B cell (primary cell): ENCODE results near the gene MAN1A2. TPM values are rescaled to one million over a fixed set of nuclear protein-coding genes. Genes with fewer than 3 reads are reported as not detected.

ENCODE experiments used
- ATAC-seq: fragments of 200-7000 bp; cut with Tn5 transposase; one replicate; pipeline ENCODE4 v1.10.0; 2021; ENCODE audit warnings: low read depth, mild to moderate bottlenecking, moderate number of reproducible peaks, moderate library complexity
- CTCF ChIA-PET: fragments of 350-600 bp; sonication (Branson Sonifier 250); formaldehyde crosslinking; loops from one replicate; lab custom pipeline; 2021; ENCODE audit warnings: antibody characterized with exemption, inconsistent platforms; lab: Charles Lee
- POLR2A ChIA-PET: fragments of 350-600 bp; sonication (Branson Sonifier 250); formaldehyde crosslinking; loops from one replicate; lab custom pipeline; 2021; ENCODE audit warnings: antibody characterized with exemption; lab: Charles Lee
- DNase-seq: peaks from one replicate; pipeline ENCODE4 v3.0.0; 2013
- H2AFZ ChIP-seq: 2 replicates; pipeline ENCODE4 v1.6.1; 2012; ENCODE audit warnings: mild to moderate bottlenecking, low read depth, low read length; ENCODE audit not compliant: insufficient read depth, poor library complexity, severe bottlenecking
- H3K27ac ChIP-seq, 2 donors: 1 replicate in 1 of 2; 2 replicates in 1 of 2; pipeline ENCODE4 v1.5.1; 2012 to 2013; ENCODE audit warnings: low read length in 2 of 2, mild to moderate bottlenecking in 2 of 2, moderate library complexity in 1 of 2
- H3K27me3 ChIP-seq, 4 experiments: fragments of 200-600 bp in 1 of 4; sonication (generic) in 1 of 4; replicated peaks in 1 of 4; 1 replicate in 2 of 4; 2 replicates in 2 of 4; pipeline versions ENCODE4 v1.6.1 to v1.7.0; 2013 to 2016; ENCODE audit warnings: low read length in 3 of 4, mild to moderate bottlenecking in 2 of 4, mixed read lengths in 1 of 4, moderate library complexity in 1 of 4; ENCODE audit not compliant: insufficient read depth in 4 of 4, control insufficient read depth in 3 of 4; ENCODE audit errors: control extremely low read depth in 1 of 4
- H3K36me3 ChIP-seq, 2 experiments: replicated peaks in 1 of 2; 1 replicate in 1 of 2; 2 replicates in 1 of 2; pipeline versions ENCODE4 v1.6.1 to v1.7.1; 2013; ENCODE audit warnings: low read length in 1 of 2; ENCODE audit not compliant: insufficient read depth in 2 of 2, control insufficient read depth in 1 of 2; ENCODE audit errors: control extremely low read depth in 1 of 2, extremely low read depth in 1 of 2
- H3K4me1 ChIP-seq, 2 donors: fragments of 200-600 bp in 1 of 2; sonication (generic) in 1 of 2; 1 replicate in 1 of 2; 2 replicates in 1 of 2; pipeline versions ENCODE4 v1.5.1 to v1.6.1; 2013 to 2017; ENCODE audit warnings: low read length in 2 of 2; ENCODE audit not compliant: control insufficient read depth in 2 of 2, insufficient read depth in 2 of 2
- H3K4me2 ChIP-seq: replicated peaks from 2 replicates; pipeline ENCODE3; 2012; ENCODE audit warnings: mild to moderate bottlenecking, low read depth, low read length; ENCODE audit not compliant: poor library complexity, severe bottlenecking
- H3K4me3 ChIP-seq, 5 experiments: fragments of 200-600 bp in 1 of 5; sonication (generic) in 1 of 5; 1 replicate in 3 of 5; 2 replicates in 2 of 5; pipeline versions ENCODE4 v1.5.1 to v1.7.0; 2011 to 2016; ENCODE audit warnings: low read length in 4 of 5, mild to moderate bottlenecking in 4 of 5, low read depth in 2 of 5, control low read depth in 1 of 5, moderate library complexity in 1 of 5; ENCODE audit not compliant: insufficient read depth in 1 of 5; ENCODE audit errors: control extremely low read depth in 1 of 5, extremely low read depth in 1 of 5
- H3K79me2 ChIP-seq: fragments of 200-600 bp; sonication (generic); one replicate; pipeline ENCODE4 v1.6.0; 2016; ENCODE audit warnings: low read length; ENCODE audit not compliant: control insufficient read depth, insufficient read depth
- H3K9ac ChIP-seq: fragments of 200-600 bp; sonication (generic); 2 replicates; pipeline ENCODE4 v1.6.1; 2017; ENCODE audit warnings: mild to moderate bottlenecking, low read length, moderate library complexity
- H3K9me3 ChIP-seq, 3 donors: one replicate each; pipeline versions ENCODE4 v1.6.1 to v1.7.1; 2013; ENCODE audit warnings: low read length in 2 of 3; ENCODE audit not compliant: control insufficient read depth in 2 of 3, insufficient read depth in 1 of 3; ENCODE audit errors: control extremely low read depth in 1 of 3
- H4K20me1 ChIP-seq: 2 replicates; pipeline ENCODE4 v1.6.0; 2012; ENCODE audit warnings: mild to moderate bottlenecking, low read length; ENCODE audit not compliant: insufficient read depth, control insufficient read depth, poor library complexity, severe bottlenecking
- H3K27ac Mint-ChIP-seq: one replicate; pipeline ENCODE4 v1.8.0; 2021; ENCODE audit warnings: mixed read lengths
- H3K27me3 Mint-ChIP-seq: one replicate; pipeline ENCODE4 v1.8.0; 2021; ENCODE audit warnings: mixed read lengths
- H3K4me1 Mint-ChIP-seq: one replicate; pipeline ENCODE4 v1.8.0; 2021; ENCODE audit warnings: mixed read lengths
- H3K4me3 Mint-ChIP-seq: one replicate; pipeline ENCODE4 v1.8.0; 2021; ENCODE audit warnings: mixed read lengths
- H3K9me3 Mint-ChIP-seq: one replicate; pipeline ENCODE4 v1.8.0; 2022; ENCODE audit warnings: mixed read lengths; ENCODE audit not compliant: insufficient read depth
- CTCF ChIP-seq: fragments of 200-600 bp; IDR thresholded peaks from one replicate; pipeline ENCODE4 v1.8.0; 2022; ENCODE audit warnings: antibody characterized with exemption, mild to moderate bottlenecking
- EZH2 ChIP-seq: IDR thresholded peaks from 2 replicates; pipeline ENCODE4 v1.6.1; 2012; ENCODE audit warnings: borderline replicate concordance, low read depth, mild to moderate bottlenecking, moderate library complexity, low read length; ENCODE audit not compliant: insufficient read depth, poor library complexity, severe bottlenecking
- WGBS: methylation state at CpG from one replicate; pipeline ENCODE4 v1.1.5; 2013; ENCODE audit warnings: missing lambda C conversion rate; ENCODE audit not compliant: insufficient coverage; 5-methylcytosine and 5-hydroxymethylcytosine counted together
- intact Hi-C: fragments of 100-400 bp; cut with micrococcal nuclease; formaldehyde crosslinking; loops from one replicate; pipeline ENCODE4 v1.10.0; 2022
- polyA plus RNA-seq: library from polyadenylated mRNA; depleted of rRNA; stranded (reverse); fragments of >200 nt; gene quantifications from 2 replicates; pipeline ENCODE4 v1.2.3, GENCODE V29; 2012
- total RNA-seq, 2 donors: library from RNA; stranded (reverse); fragments of 120-200 nt in 1 of 2; gene quantifications; 1 replicate in 1 of 2; 2 replicates in 1 of 2; pipeline versions ENCODE4 v1.2.3 to v1.2.4, GENCODE V29; 2013 to 2022

The MAN1A2 gene
- total and polyA plus RNA-seq, 2 donors (not counting 1 experiment from before 2014, with no cell fraction given), result 4.6 to 55.6 TPM

GRCh38 chr1:117564227-117565075 lies 197.2 kb downstream of the MAN1A2 start:
- H3K27ac Mint-ChIP-seq, result no peak overlapping the region
- no peaks in the 10 kb centered on the region for H3K79me2 ChIP-seq
- H3K4me2 ChIP-seq, result no peak overlapping the region
- WGBS, result 84% methylated on average over 6 of the region's 8 CpGs
- no peak overlapping the region for H3K4me3 Mint-ChIP-seq
- peaks cover under 1% of the 10 kb centered on the region for H3K9me3 Mint-ChIP-seq
- H3K4me1 Mint-ChIP-seq, result peaks cover 5% of the 10 kb centered on the region
- H3K9me3 ChIP-seq, result peaks cover 0 to 3% (median 0%) of the 10 kb centered on the region in 3 donors
- H3K27me3 Mint-ChIP-seq, result peaks cover 4% of the 10 kb centered on the region
- H2AFZ ChIP-seq, result no peak overlapping the region
- DNase-seq, result no peak
- ChIA-PET CTCF (interaction anchor here (1.2 to 2.6 kb wide), 3 partner anchors 29 to 194 kb away, joined by 5 to 8 read pairs (median 7); no protein-coding TSS in a partner anchor), POLR2A (no interaction called here)
- H3K9ac ChIP-seq, result no peak overlapping the region
- H3K4me3 ChIP-seq, result no peak overlapping the region
- H3K36me3 ChIP-seq, result no peaks in the 10 kb centered on the region
- no peak for ATAC-seq
- intact Hi-C loops, result no loop called here
- H3K27me3 ChIP-seq, result no peaks in the 10 kb centered on the region
- peaks cover 3 to 6% of the 10 kb centered on the region in 2 donors for H3K4me1 ChIP-seq
- no peaks in the 10 kb centered on the region for H4K20me1 ChIP-seq
- TF ChIP-seq EZH2 (no peak), CTCF (no peak)
- no peak overlapping the region for H3K27ac ChIP-seq

- H3K27me3 Mint-ChIP-seq, result peaks cover 4% of the 10 kb centered on the region
- H3K27ac Mint-ChIP-seq, result no peak overlapping the region
- no peak for ATAC-seq
- Histone ChIP-seq H2AFZ (no peak overlapping the region), H3K4me2 (no peak overlapping the region), H3K27me3 (no peaks in the 10 kb centered on the region), H3K4me3 (no peak overlapping the region), H3K9me3 (peaks cover 0 to 3% (median 0%) of the 10 kb centered on the region in 3 donors), H3K36me3 (no peaks in the 10 kb centered on the region), H4K20me1 (no peaks in the 10 kb centered on the region), H3K9ac (no peak overlapping the region), H3K79me2 (no peaks in the 10 kb centered on the region), H3K4me1 (peaks cover 3 to 6% of the 10 kb centered on the region in 2 donors), H3K27ac (no peak overlapping the region)
- ChIA-PET CTCF (interaction anchor here (1.7 to 2.6 kb wide), 2 partner anchors 30 to 109 kb away, joined by 7 to 8 read pairs; no protein-coding TSS in a partner anchor), POLR2A (no interaction called here)
- TF ChIP-seq EZH2 (no peak), CTCF (no peak)
- no peak for DNase-seq
- H3K4me3 Mint-ChIP-seq, result no peak overlapping the region
- peaks cover 5% of the 10 kb centered on the region for H3K4me1 Mint-ChIP-seq
- H3K9me3 Mint-ChIP-seq, result no peaks in the 10 kb centered on the region
- WGBS, result 85% methylated on average over 2 of the region's 4 CpGs
- intact Hi-C loops, result no loop called here
Measured at GRCh38 chr1:117565076-117565556, 197.9 kb downstream of the MAN1A2 start.
